Stimulated activated CD8-positive, alpha-beta memory T cell treated with anti-CD3 and anti-CD28 coated beads, Interleukin-15, amount 100 ng/mL, for 24 hours (primary cell): ENCODE data around the gene MMEL1.
"Not testable (repeated sequence)": the region's sequence is repeated elsewhere in the genome, so short reads cannot be mapped to it uniquely, and the experiment has no call there.

ENCODE experiments used
- DNase-seq: peaks from one replicate; pipeline ENCODE4 v3.0.0-alpha.2; 2020; ENCODE audit warnings: low read depth

Gene MMEL1

DNA sequence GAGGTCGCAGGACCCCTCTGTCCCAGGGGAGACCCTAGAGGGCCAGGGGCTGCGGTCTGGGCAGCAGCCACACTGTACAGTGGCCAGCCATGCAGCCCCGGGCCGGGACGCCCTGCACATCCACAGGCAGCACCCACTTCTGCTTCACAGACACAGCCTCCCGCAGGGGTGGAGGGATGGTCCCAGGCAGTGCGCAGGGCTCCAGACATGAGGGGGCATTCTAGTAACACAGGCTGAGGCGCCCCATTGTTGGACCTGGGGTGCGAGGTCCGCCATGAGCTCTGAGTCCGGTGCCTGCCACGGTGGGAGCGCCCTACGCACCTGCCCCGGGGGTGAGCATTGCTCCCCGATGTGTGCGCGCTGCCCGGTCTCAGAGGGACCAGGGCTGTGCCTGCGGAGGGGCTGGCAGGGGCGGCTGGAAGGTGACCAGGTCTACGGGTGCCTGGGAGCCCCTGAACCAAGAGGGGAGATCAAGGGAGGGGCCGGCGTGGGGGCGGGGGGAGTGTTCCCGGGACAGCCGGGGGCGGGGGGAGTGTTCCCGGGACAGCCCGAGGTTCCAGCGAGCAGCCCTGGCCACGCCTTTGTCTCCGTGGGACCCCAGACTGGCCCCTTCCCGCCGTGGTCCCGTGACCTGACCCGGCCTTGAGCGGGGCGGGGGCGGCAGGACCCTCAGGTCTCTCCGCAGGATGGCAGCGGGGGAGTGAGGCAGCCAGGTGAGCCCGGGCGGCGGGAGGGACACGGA is 4.5 kb downstream of the MMEL1 start:
- DNase-seq = no peak

DNA sequence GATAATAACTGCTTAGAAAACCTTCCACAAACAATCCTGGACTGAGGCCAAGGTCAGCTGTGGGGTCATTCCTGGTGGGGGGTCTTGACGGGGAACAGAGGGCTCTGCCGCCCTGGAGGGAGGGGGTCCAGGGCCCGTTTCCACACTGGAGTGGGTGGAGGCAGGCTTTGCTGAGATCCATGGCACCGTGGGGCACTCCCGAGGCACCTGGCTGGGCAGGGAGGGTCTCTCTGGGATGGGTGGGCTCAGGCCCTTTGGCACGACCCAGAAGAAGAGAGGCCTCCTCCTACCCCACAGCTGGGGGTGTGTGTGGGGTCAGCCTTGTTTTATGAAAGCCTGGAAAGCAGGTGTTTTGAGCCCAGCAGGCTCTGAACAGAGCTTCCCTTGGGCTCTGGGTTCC is 5.1 kb downstream of the MMEL1 start:
- no peak for DNase-seq

DNA sequence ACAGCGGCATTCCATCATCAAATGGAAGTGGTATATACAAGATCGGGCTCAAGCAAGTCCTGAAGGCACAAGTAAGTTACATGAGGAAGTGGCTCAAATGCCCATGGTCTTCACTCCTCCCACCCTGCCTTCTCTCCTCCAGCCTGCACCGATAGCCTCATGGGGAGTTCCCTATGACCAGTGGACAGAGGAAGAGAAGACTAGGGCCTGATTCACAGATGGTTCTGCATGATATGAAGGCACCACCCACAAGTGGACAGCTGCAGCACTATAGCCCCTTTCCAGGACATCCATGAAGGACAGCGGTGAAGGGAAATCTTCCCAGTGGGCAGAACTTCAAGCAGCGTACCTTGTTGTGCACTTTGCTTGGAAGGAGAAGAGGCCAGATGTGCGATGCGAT is 7.1 kb downstream of the MMEL1 start:
- DNase-seq = not testable (repeated sequence)

DNA sequence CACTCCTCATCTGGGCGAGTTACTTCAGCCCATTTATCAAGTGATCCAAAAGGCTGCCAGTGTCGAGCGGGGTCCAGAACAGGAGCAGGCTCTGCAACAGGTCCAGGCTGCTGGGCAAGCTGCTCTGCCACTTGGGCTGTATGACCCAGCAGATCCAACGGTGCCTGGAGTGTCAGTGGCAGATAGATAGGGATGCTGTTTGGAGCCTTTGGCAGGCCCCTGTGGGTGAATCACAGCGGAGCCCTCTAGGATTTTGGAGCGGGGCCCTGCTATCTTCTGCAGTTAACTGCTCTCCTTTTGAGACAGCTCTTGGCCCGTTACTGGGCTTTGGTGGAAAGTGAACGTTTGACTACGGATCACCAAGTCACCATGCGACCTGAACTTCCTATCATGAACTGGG is 7.5 kb downstream of the MMEL1 start:
- no peak for DNase-seq

DNA sequence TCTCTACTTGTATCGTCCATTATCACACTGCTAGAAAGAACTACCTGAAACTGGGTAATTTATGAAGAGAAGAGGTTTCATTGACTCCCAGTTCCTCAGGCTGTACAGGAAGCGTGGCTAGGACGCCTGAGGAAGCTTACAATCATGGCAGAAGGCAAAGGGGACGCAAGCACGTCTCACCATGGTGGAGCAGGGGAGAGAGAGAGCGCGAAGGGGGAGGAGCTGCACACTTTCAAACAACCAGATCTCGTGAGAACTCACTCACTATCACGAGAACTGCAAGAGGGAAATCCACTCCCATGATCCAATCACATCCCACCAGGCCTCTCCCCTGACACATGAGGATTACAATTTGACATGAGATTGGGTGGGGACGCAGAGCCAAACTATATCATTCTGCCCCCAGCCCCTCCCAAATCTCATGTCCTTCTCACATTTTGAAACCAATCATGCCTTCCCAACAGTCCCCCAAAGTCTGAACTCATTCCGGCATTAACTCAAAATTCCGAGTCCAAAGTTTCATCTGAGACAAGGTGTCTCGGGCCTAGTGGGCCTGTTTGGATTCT is 8.0 kb downstream of the MMEL1 start:
- no peak for DNase-seq

DNA sequence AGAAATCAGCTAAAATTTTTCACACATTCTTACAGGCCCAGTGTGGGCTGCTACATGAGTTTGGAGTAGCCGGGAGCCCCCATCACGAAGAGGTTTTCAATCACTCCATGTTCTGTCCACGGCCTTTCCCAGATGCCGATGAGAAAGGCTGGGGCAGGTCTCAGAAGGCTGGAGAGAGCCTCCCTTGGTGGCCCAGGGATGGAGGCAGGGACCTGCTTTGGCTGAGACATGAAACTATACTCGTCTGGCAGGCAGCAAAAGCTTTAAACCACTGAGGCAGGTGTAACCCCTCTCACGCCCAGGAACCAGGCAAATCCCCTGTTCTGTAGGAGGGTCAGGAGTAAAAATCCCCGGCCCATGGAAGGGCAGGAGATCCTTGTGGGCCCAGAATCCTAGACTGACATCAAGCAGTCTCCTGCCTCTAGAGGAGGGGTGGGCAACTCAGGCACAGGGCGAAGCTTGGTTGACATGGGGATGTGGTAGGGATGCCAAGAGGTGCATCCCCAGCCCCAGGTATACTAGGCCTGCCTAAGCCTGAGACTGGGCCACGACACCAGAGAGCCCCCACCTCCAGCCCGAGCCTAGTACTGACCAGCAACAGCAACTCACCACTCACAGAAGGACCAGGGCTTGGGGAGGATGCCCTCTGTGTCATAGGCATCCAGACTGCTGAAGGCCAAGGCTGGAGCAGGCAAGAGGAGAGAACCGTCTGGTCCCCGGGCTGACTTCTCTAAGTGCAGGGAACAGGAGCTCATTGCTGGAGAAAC is 9.1 kb downstream of the MMEL1 start:
- no peak for DNase-seq

DNA sequence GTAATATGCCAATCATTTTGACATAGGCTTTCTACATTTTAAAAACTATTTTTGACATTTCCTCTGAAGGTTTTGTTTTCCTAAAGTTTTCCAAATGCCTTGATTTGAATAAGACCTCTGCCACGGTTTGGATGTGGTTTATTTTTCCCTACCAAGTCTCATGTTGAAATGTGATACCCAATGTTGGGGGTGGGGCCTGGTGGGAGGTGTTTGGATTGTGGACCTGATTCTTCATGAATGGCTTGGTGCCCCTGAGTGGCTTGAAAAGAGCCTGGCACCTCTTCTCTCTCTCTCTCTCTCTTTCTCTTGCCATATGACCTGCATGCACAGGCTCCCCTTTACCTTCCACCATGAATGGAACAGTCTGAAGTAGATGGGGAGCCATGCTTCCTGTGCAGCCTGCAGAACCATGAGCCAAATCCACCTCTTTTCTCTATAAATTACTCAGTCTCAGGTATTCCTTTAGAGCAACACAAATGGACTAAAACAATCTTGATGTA is 14.8 kb downstream of the MMEL1 start:
- DNase-seq = no peak

DNA sequence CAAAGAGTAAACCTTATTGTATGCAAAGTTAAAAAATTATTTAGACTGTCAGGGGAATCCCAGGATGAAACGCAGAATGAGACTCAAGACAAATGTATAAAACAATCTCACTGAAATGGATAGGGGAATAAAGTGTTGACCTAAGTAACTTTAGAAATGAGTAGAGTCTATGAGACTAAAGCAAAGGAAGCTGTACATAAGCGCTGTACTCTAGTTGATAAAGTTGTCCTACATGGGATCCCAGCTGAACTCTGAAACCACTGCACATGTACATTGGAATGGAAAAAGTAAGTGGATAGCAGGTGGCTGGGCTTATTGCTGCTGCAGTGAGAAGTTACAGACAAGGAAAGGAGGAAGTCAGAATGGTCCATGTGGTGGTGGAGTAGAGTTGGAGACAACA is 18.7 kb downstream of the MMEL1 start:
- DNase-seq = no peak

DNA sequence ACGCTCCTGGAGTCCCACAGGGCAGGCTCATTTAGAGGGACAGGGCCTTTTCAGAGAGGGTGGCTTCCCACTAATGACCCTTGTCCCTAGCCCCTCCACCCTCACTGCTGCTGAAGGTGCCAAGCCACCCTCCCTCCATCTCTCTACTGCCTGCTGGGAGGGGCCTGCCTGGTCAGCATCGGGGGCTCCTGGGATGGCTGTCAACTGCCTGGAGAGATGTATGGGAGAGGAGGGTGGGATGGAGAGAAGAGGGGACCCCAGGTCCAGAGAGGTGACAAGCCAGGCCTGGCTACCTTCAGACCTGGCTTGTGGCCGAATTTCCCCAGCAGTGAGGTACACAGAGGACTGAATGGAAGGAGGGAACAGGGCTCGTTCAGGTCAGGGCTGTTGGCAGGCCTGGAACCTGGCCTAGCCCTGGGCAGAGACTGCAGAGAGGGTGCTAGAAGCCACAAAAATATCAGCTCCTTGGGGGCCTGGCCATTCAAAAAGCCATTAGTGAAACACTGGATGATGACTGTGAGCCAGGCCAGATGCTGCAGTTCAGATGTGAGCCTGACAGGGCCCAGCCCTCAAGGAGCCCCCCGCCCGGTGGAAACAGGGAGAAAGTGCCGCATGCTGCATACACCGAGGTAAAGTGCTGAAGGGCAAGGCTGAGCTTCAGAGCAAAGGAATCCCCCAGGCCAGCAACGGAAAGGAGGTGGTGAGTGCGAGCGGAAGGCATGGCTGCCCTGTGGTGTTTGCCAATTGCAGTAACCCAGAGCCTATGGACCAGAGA is 20.0 kb downstream of the MMEL1 start:
- DNase-seq = no peak

DNA sequence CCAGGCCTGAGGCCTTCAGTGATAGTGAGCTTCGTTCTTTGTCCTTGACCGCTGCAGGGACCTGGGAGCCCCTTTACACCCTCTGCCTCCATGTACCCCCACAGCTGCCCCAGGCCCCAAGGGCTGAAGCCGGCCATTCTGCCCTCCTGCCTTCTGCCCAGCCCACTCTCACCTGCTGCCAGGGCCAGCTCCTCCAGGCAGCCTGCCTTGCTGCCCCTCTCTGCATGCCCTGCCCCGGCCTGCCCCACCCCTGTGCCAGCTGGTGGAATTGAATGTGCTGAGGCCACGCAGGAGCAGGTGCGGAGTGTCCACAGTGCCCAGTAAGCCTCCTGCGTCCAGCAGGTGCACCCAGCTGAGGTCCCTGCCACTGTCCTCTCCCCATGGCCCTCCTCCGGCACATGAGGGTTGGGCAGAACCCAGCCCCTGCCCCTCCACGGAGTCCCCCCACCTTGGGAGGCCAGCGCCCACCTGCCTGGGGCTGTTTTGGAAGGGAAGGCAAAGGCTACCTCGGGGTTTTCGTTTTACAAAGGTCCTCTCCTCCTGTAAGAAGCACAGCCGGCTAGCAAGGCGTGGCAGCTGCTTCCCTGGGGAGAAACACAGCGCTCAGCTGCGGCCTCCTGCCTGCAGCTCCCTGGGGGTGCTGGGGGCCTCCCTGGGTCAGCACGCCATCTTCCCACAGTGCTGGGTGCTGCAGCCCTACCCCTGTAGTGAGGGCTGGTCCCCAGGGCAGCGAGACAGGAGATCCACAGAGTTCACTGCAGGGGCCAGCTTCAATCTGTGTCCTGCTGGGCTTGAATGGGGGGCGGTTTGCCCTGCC is 21.0 kb downstream of the MMEL1 start:
- no peak for DNase-seq

DNA sequence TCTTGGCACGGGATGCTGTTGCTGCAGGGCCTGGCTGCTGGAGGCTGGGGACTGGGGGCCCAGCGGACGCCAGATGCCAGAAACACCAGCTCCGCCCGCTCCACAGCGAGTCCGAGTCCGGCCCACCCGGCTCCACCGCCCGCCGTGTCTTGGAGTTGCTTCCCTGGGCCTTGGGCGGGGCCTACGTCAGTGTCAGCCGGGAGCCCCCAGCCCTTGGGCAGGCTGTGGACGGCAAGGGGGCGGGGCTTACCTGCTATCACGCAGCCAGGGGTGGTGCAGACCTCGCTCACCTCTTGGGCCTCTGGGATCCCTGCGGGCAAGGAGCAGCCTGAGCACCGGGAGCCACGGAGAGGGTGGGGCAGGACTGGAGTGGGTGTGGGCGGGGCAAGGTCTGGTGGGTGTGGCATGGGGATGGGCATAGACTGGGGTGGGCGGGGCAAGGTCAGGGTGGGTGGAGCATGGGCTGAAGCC is 21.8 kb downstream of the MMEL1 start:
- DNase-seq = no peak

DNA sequence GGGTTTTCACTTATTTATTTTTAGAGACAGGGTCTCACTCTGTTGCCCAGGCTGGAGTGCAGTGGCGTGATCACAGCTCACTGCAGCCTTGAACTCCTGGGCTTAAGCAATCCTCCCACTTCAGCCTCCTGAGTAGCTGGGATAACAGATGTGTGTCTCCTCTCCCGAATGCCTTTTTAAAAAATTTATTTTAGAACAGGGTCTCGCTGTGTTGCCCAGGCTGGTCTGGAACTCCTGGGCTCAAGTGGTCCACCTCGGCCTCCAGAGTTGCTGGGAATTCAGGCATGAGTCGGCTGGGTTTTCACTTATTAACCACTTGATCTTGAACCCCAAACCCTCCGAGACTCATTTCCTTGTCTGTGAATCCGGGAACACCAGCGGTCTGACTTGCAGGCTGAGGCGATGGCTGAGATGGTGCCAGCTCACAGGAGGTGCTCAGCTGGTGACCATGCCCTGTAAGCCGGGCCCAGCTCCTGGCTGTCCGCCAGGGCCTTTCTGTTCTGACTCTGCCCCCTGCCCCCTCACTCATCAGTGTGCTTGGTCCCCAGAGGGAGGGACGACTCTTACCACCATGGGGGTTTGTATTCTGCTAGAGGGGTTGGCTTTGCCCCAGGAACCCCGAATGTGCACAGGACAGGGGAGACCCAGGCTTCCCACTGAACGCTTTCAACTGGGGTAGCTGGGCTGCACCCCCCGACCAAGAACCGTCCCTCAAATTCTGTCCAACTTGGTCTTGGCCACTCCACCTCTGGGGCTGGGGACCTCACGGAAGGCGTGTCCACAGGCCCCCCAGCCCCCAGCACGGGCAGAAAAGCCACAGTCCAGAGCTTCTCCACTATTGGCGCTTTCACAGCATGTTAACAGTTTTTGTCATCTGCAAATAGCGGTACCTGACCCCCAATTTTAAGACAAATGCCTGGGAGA is 22.5 kb downstream of the MMEL1 start:
- no peak for DNase-seq

DNA sequence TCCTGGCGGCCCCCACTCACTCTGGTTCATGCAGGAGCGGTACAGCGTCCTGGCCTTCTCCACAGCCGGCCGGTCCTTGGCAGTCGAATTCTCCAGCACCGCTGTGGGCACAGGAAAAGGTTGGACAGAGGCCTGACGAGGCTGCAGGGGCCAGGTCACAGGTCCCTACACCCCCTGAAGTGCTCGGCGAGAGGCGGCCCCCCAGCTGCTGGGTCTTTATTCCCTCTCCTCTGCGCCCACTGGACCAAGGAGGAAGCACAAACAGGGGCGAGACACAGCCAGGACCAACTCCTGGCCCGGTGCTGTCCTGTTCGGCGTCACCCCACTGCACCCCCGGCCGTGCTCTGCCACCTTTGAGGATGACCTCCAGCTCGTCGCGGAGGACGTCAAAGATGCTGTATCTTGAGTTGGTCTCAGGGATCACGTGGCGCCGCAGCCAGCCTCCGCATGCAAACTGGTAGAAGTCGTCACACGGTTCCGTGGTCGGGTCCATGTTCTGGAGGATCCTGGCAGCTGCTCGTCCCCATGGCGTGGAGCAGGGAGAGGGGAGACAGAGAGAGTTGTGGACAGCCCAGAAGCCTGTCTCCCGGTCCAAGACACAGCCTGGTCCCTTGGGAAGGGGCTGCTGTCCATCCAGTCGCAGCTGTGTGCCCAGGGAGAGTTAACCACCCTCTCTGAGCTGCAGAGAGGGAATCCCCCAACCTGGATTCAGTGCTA is 23.3 kb downstream of the MMEL1 start:
- no peak for DNase-seq

DNA sequence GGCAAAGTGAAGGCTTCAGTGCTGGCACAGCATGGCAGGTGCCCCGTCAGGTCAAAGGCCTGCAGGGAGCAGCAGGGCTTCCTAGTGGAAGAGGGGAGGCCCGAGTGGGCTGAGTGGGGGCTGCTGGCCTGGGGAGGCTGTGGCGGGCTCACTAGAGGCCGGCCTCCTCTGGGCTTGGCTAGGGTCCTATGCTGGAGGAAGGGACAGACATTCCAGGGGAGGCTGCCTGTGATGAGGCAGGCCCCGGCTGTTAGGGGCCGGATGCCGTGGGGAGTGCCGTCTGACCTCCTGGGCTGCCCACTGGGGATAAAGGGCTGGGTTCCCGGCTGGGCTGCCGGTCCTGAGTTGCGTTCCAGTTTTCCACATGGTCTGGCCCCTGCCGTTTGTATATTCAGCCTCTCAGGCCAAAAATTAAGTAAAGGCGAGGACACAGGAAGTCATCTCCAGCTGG is 25.1 kb downstream of the MMEL1 start:
- no peak for DNase-seq

DNA sequence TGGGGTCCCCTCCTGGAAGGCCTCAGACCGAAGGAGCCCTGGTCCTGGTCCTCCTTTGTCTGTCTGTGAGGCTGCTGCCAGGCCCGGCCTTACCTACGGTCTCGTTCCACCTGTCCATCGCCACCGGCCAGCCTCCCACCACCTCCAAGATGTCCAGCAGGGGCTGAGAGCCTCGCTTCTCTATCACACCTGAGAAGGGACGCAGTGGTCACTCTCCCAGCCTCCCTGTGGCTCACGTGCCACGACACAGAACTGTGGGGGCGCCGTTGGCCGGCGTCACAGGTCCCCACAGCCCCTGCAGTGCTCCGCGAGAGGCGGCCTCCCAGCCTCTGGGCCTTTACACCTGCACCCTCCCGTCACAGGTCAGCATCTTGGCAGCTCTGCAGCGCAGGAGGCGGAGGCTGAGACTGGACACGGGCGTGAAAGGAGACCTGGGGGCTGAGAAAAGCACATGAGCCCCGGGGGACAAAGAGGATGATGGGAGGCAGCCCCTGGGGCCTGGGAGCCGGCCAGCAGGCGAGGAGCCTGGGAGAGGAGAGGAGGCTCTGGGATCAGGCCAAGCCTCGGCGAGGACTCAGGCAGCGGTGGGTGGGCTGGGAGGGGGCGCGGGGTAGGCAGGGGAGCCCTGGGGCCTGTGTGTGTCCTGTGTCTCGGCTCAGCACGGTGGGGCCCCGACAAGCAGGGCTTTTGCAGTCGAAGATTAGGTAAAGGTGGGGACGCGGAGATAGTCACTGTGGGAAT is 25.8 kb downstream of the MMEL1 start:
- no peak for DNase-seq

DNA sequence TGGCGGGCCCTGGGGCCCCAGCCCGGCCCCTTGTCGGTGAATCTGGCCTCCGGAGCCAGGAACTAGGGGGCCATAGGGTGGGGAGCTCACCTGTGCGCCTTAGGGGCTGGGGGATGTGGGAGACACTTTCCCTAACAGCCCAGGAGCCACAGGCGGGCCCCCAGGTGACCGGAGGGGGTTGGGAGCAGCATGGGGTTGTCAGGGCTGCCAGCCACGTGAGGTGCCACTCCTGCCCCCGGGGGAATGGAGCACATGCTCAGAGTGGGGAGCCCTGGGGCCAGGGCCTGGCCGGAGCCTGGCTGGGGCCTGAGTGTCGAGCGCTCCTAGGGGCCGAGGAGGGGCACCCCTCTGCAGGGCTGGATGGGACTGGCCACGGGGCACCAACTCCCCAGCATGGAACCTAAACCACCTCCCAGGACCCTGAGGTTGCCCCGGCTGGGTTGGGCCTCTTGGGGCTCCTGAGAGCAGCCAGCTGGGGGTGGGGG is 26.4 kb downstream of the MMEL1 start:
- no peak for DNase-seq

DNA sequence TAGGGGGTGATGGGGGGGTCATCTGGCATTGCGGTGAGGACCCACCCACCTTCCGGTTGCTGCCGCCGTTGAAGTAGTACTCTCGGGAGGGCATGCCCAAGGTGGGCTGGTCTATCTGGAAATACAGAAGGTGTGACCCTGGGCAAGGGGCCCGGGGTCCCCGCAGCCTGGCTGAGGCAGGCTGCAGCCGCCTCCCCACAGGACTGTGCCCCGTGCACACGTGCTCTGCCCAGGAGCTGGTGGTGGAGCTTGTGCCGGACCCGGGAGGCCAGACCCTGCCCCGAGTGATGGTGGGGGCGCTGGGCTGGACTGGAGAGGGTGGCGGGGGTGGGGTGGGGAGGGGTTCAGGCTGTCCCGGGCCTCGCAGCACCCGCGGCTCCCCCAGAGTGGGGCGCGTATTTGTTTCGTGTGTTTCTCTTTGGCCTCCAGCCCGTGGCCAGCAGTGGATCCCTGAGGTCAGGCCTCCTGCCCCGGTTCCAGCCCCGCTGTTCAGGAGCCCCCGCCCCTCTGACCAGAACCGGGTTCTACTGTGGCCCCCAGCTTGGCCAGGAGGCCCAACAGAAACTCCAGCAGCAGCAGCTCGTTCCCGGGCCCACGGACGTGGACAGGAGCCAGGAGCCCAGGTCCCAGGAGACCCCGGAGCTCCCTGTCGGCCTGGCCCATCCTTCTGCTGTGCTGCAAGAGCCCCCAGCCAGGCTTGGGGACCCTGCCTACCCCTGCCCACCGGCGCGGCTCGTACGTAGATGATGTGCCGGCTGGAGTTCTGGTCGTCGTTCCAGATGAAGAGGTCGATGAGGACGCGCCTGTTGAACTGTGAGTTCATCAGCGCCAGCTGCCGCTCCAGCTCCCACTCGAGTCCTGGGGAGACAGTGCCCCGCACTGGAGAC is 27.1 kb downstream of the MMEL1 start:
- no peak for DNase-seq
